ENCODE measurements around the gene ARL4C. TPM values are rescaled to one million over a fixed set of nuclear protein-coding genes. Genes with fewer than 3 reads are reported as not detected.
A peak's percentile ranks its signal among the peaks of the same experiment; 100 is the strongest.

The ARL4C gene
- total and polyA plus RNA-seq, 2 of the 8 experiments (the other 6 are each of a cell fraction or from before 2014, with no cell fraction given) = 7.0 to 16.9 TPM

DNA sequence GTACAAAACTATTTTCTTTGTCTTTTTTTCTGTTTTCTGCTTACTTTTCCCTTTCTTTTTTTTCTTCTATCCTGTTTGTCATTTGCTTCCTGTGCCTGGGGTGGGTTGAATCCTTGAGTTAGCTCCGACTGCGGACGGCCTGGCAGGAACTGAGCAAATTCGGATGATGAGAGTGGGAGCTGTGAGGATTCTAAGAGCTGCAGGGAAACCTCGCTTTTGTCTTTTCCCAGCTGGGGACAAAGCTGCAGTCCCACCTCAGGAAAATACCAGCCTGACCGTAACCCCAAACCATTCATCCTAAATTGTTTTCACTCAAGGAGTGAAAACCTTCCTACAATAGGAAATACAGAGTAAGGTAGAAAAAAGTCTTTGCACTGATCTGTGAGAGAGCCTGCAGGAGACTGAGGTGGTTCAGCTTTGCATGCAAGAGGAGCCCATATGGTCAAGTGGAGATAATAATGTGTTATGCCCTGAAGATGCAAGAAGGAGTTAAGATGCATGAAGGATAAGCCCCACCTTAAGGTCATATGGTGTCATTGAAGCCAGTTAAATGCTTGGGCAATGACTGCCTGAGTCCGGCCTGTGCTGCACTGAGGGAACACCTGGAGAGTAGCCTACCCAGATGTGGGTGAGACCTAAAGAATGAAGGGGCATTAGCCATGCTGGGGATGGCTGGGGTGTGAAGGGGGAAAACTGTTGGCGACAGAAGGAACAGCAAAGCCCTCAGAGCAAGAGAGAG lies 31.7 kb upstream of the ARL4C start:
- H3K56ac ChIP-seq (replicated peaks; ENCODE audit: insufficient read length, low read depth, low read length) = no peak overlapping the region
- WGBS, 2 experiments (ENCODE audit: extremely low coverage in 1 of 2, insufficient coverage in 1 of 2, insufficient read length in 1 of 2, insufficient replicate concordance in 2 of 2, low coverage in 1 of 2, low lambda C conversion rate in 2 of 2, missing lambda C conversion rate in 1 of 2) = 60% methylated on average over 8 of the region's 8 CpGs; no CpG with 5 or more reads in 1 of the 2 experiments
- H3K18ac ChIP-seq (ENCODE audit: extremely low read depth, low read length) = no peak overlapping the region
- no peak for DNase-seq (ENCODE audit: low read depth in 1 of 2, low spot score in 2 of 2)
- H3K27ac ChIP-seq (ENCODE audit: low read depth, low read length) = no peak overlapping the region
- no peaks in the 10 kb centered on the region for H4K20me1 ChIP-seq (replicated peaks in 1 of 2; ENCODE audit: control insufficient read depth in 1 of 2, insufficient read depth in 2 of 2, low read length in 2 of 2)
- no peak overlapping the region for H2BK20ac ChIP-seq (ENCODE audit: low read length)
- no peak overlapping the region for H2BK120ac ChIP-seq (replicated peaks; ENCODE audit: low read depth, low read length)
- H4K91ac ChIP-seq (replicated peaks; ENCODE audit: insufficient read length, low read length) = no peak overlapping the region
- H2BK15ac ChIP-seq (ENCODE audit: low read length) = no peak overlapping the region; the same call in 1 of the 2 replicates
- no peaks in the 10 kb centered on the region for H3K36me3 ChIP-seq (ENCODE audit: control insufficient read depth in 2 of 4, insufficient read depth in 4 of 4, low read length in 3 of 4)
- 0 out of 4 replicates have a peak, but pooled peaks cover 0 to 5% of the 10 kb centered on the region in 2 experiments for H3K9me3 ChIP-seq (ENCODE audit: insufficient read depth in 2 of 2, low read depth in 1 of 2, low read length in 1 of 2)
- ChIA-PET CTCF (ENCODE audit: partially characterized antibody) (interaction anchor here (0.5 to 2.0 kb wide), 10 partner anchors 12 to 1116 kb away, joined by 3 to 7 read pairs (median 3); no protein-coding TSS in a partner anchor), POLR2A (ENCODE audit: partially characterized antibody) (interaction anchor here (1.3 kb wide), 1 partner anchor 218 kb away, joined by 3 read pairs; no protein-coding TSS in a partner anchor)
- H3K4me2 ChIP-seq (ENCODE audit: insufficient read depth in 1 of 2, low read depth in 2 of 2, low read length in 2 of 2) = no peak overlapping the region
- H3K79me2 ChIP-seq (ENCODE audit: control insufficient read depth in 1 of 2, insufficient read depth in 2 of 2, low read length in 2 of 2) = no peaks in the 10 kb centered on the region
- H3K79me1 ChIP-seq (ENCODE audit: low read depth, low read length) = no peaks in the 10 kb centered on the region
- H2AK5ac ChIP-seq (ENCODE audit: low read depth, low read length) = no peak overlapping the region; the same call in 1 of the 2 replicates
- H2AFZ ChIP-seq (ENCODE audit: low read length) = peak overlapping the region; percentile 42
- no peak overlapping the region for H3K9ac ChIP-seq (replicated peaks in 1 of 4; ENCODE audit: extremely low read depth in 1 of 4, low read depth in 3 of 4, low read length in 3 of 4)
- TF ChIP-seq RAD21 (IDR thresholded peaks at IDR 0.05 in 1 of 2, conservative IDR thresholded peaks at IDR 0.05 in 1 of 2; ENCODE audit: low read depth in 2 of 2, low read length in 2 of 2) = peak; percentile 11 to 37; a peak in 2 of 4 replicates
- TF ChIP-seq CTCF (IDR thresholded peaks at IDR 0.05; ENCODE audit: control extremely low read depth in 1 of 3, insufficient read depth in 1 of 3, low read depth in 1 of 3, low read length in 3 of 3) = peak in 1 of 3 experiments; percentile 45; a peak in 1 of 4 replicates
- TF ChIP-seq KDM1A (IDR thresholded peaks at IDR 0.05; ENCODE audit: borderline replicate concordance, low read length) = no peak
- no peak for TF ChIP-seq POLR2AphosphoS5 (IDR thresholded peaks at IDR 0.05; ENCODE audit: low read depth, low read length)
- no peak overlapping the region for H2BK5ac ChIP-seq (ENCODE audit: low read depth, low read length)
- no peak overlapping the region for H4K8ac ChIP-seq (ENCODE audit: extremely low read depth, insufficient read depth, low read length)
- H3K14ac ChIP-seq (ENCODE audit: insufficient read length) = no peak overlapping the region
- peaks cover 0 to 12% (median 5%) of the 10 kb centered on the region in 4 experiments; a peak in 6 of 7 replicates for H3K4me1 ChIP-seq (replicated peaks in 1 of 4; ENCODE audit: control insufficient read depth in 3 of 4, insufficient read depth in 4 of 4, low read length in 3 of 4)
- no peaks in the 10 kb centered on the region for H3K23me2 ChIP-seq (ENCODE audit: low read depth, low read length)
- FAIRE-seq = peak; percentile 62
- no peak overlapping the region for H4K5ac ChIP-seq (ENCODE audit: insufficient read length, low read depth, low read length)
- H3K27me3 ChIP-seq (replicated peaks in 1 of 4; ENCODE audit: control insufficient read depth in 3 of 4, extremely low read depth in 1 of 4, insufficient read depth in 3 of 4, low read length in 3 of 4) = no peaks in the 10 kb centered on the region
- no peak overlapping the region for H2BK12ac ChIP-seq (ENCODE audit: low read depth, low read length)
- H3K23ac ChIP-seq (ENCODE audit: insufficient read length) = no peak overlapping the region
- no peak overlapping the region for H3K4me3 ChIP-seq (ENCODE audit: extremely low read depth in 1 of 4, insufficient read depth in 2 of 4, low read depth in 3 of 4, low read length in 4 of 4)
- no peak overlapping the region for H3K4ac ChIP-seq (replicated peaks; ENCODE audit: insufficient read length, low read depth, low read length)
